Measurements from ENCODE around the gene NIP7. TPM values are rescaled to one million over a fixed set of nuclear protein-coding genes. Genes with fewer than 3 reads are reported as not detected.

The NIP7 gene
- total and polyA plus RNA-seq, 2 experiments from 2014 or later: 30.4 to 47.4 TPM

DNA sequence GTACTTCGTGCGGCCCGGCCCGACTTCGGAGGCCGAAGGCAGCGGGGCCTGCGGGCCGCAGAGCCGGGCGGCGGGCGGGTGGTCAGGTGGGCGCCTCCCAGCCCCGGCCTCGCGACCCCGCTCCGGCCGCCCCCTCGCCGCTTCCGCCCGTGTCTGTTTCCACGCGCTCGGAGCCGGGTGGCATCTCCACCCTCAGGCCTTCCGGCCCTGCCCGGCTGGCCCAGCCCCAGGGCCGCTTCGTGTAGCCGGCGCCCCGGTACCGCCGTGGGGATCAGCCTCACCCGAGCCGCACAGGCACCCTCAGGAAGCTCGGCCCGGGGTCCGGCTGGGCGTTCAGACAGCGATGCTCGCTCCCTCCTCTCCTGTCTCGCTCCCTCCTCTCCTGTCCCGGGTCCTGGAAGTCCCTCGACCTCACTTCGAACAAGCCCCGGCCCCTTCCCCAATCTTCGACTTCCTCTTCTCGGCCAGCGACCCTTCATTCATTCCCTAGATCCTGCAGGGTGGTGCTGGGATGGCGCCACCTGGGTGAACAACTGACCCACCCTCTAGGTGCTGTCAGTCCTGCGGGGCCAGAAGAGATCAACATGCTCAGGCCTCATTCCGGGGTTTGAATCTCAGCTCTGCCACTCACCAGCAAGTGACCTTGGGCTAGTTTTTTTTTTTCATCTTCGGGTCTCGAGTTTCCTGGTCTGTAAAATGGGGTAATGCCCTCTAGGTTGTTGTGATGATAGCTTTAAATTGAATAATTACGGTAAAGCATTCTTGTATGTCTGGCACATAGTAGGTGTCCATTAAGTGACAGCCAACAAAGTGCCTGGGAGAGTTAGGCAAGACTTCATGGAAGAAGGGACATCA, 27.8 kb upstream of the NIP7 start (continued):
- TF ChIP-seq, protein P1, sequence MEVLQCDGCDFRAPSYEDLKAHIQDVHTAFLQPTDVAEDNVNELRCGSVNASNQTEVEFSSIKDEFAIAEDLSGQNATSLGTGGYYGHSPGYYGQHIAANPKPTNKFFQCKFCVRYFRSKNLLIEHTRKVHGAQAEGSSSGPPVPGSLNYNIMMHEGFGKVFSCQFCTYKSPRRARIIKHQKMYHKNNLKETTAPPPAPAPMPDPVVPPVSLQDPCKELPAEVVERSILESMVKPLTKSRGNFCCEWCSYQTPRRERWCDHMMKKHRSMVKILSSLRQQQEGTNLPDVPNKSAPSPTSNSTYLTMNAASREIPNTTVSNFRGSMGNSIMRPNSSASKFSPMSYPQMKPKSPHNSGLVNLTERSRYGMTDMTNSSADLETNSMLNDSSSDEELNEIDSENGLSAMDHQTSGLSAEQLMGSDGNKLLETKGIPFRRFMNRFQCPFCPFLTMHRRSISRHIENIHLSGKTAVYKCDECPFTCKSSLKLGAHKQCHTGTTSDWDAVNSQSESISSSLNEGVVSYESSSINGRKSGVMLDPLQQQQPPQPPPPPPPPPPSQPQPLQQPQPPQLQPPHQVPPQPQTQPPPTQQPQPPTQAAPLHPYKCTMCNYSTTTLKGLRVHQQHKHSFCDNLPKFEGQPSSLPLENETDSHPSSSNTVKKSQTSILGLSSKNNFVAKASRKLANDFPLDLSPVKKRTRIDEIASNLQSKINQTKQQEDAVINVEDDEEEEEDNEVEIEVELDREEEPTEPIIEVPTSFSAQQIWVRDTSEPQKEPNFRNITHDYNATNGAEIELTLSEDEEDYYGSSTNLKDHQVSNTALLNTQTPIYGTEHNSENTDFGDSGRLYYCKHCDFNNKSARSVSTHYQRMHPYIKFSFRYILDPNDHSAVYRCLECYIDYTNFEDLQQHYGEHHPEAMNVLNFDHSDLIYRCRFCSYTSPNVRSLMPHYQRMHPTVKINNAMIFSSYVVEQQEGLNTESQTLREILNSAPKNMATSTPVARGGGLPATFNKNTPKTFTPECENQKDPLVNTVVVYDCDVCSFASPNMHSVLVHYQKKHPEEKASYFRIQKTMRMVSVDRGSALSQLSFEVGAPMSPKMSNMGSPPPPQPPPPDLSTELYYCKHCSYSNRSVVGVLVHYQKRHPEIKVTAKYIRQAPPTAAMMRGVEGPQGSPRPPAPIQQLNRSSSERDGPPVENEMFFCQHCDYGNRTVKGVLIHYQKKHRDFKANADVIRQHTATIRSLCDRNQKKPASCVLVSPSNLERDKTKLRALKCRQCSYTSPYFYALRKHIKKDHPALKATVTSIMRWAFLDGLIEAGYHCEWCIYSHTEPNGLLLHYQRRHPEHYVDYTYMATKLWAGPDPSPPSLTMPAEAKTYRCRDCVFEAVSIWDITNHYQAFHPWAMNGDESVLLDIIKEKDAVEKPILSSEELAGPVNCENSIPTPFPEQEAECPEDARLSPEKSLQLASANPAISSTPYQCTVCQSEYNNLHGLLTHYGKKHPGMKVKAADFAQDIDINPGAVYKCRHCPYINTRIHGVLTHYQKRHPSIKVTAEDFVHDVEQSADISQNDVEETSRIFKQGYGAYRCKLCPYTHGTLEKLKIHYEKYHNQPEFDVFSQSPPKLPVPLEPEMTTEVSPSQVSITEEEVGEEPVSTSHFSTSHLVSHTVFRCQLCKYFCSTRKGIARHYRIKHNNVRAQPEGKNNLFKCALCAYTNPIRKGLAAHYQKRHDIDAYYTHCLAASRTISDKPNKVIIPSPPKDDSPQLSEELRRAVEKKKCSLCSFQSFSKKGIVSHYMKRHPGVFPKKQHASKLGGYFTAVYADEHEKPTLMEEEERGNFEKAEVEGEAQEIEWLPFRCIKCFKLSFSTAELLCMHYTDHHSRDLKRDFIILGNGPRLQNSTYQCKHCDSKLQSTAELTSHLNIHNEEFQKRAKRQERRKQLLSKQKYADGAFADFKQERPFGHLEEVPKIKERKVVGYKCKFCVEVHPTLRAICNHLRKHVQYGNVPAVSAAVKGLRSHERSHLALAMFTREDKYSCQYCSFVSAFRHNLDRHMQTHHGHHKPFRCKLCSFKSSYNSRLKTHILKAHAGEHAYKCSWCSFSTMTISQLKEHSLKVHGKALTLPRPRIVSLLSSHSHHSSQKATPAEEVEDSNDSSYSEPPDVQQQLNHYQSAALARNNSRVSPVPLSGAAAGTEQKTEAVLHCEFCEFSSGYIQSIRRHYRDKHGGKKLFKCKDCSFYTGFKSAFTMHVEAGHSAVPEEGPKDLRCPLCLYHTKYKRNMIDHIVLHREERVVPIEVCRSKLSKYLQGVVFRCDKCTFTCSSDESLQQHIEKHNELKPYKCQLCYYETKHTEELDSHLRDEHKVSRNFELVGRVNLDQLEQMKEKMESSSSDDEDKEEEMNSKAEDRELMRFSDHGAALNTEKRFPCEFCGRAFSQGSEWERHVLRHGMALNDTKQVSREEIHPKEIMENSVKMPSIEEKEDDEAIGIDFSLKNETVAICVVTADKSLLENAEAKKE (CRISPR knock-in tag; IDR thresholded peaks at IDR 0.05): no peak
- TF ChIP-seq, protein P2, sequence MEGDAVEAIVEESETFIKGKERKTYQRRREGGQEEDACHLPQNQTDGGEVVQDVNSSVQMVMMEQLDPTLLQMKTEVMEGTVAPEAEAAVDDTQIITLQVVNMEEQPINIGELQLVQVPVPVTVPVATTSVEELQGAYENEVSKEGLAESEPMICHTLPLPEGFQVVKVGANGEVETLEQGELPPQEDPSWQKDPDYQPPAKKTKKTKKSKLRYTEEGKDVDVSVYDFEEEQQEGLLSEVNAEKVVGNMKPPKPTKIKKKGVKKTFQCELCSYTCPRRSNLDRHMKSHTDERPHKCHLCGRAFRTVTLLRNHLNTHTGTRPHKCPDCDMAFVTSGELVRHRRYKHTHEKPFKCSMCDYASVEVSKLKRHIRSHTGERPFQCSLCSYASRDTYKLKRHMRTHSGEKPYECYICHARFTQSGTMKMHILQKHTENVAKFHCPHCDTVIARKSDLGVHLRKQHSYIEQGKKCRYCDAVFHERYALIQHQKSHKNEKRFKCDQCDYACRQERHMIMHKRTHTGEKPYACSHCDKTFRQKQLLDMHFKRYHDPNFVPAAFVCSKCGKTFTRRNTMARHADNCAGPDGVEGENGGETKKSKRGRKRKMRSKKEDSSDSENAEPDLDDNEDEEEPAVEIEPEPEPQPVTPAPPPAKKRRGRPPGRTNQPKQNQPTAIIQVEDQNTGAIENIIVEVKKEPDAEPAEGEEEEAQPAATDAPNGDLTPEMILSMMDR (conservative IDR thresholded peaks at IDR 0.05; ENCODE audit: low read depth in 2 of 2): peak; percentile 23 to 60; a peak in 2 of 4 replicates
- no peak for TF ChIP-seq NANOG (IDR thresholded peaks at IDR 0.05; ENCODE audit: borderline replicate concordance)
- no peak for TF ChIP-seq EZH2phosphoT487 (IDR thresholded peaks at IDR 0.05; ENCODE audit: unreplicated experiment)

DNA sequence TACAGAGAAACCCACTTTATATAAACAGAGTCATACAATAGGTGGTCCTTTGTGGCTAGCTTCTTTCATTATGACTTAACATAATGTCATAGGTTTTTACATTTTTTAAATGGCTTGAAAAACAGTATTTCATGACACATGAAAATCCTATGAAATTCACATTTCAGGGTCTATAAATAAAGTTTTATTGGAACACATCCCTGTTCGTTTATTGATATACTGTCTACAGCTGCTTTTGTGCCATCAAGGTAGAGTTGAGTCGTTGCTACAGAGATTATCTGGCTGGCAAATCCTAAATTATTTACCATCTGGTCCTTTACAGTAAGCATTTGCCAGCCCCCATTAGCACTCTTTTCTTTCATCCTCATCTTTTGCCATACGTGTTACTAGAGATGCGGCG, 26.1 kb upstream of the NIP7 start:
- H3K4me1 Mint-ChIP-seq: peaks cover 5% of the 10 kb centered on the region
- DNase-seq (ENCODE audit: low spot score): no peak
- Histone ChIP-seq H3K36me3 (ENCODE audit: insufficient read depth) (no peaks in the 10 kb centered on the region; the same call in 1 of the 2 replicates), H3K79me2 (replicated peaks; ENCODE audit: insufficient read depth) (peaks cover 26% of the 10 kb centered on the region), H3F3A (replicated peaks; ENCODE audit: low read depth) (peaks cover 5% of the 10 kb centered on the region; the same call in 1 of the 2 replicates), H3K4me3 (no peak overlapping the region), H3K4me1 (ENCODE audit: insufficient read depth) (0 out of 2 replicates have a peak, but pooled peaks cover 3% of the 10 kb centered on the region), H3K9me2 (ENCODE audit: insufficient read depth) (no peaks in the 10 kb centered on the region), H3K27me3 (ENCODE audit: insufficient read depth) (no peaks in the 10 kb centered on the region), H3K4me2 (no peak overlapping the region), H2AFZ (no peak overlapping the region), H3K27ac (ENCODE audit: low read depth) (no peak overlapping the region), H4K20me1 (replicated peaks; ENCODE audit: insufficient read depth) (peaks cover 18% of the 10 kb centered on the region)
- H3K27me3 Mint-ChIP-seq (ENCODE audit: insufficient read depth, low read depth, poor library complexity): peaks cover 11% of the 10 kb centered on the region
- ATAC-seq: no peak
- no peak overlapping the region for H3K27ac Mint-ChIP-seq
- H3K4me3 Mint-ChIP-seq: no peak overlapping the region
- H3K9me3 Mint-ChIP-seq: no peaks in the 10 kb centered on the region
- peaks cover 32% of the 10 kb centered on the region for H3K36me3 Mint-ChIP-seq (ENCODE audit: low read depth)
- TF ChIP-seq, protein P3, sequence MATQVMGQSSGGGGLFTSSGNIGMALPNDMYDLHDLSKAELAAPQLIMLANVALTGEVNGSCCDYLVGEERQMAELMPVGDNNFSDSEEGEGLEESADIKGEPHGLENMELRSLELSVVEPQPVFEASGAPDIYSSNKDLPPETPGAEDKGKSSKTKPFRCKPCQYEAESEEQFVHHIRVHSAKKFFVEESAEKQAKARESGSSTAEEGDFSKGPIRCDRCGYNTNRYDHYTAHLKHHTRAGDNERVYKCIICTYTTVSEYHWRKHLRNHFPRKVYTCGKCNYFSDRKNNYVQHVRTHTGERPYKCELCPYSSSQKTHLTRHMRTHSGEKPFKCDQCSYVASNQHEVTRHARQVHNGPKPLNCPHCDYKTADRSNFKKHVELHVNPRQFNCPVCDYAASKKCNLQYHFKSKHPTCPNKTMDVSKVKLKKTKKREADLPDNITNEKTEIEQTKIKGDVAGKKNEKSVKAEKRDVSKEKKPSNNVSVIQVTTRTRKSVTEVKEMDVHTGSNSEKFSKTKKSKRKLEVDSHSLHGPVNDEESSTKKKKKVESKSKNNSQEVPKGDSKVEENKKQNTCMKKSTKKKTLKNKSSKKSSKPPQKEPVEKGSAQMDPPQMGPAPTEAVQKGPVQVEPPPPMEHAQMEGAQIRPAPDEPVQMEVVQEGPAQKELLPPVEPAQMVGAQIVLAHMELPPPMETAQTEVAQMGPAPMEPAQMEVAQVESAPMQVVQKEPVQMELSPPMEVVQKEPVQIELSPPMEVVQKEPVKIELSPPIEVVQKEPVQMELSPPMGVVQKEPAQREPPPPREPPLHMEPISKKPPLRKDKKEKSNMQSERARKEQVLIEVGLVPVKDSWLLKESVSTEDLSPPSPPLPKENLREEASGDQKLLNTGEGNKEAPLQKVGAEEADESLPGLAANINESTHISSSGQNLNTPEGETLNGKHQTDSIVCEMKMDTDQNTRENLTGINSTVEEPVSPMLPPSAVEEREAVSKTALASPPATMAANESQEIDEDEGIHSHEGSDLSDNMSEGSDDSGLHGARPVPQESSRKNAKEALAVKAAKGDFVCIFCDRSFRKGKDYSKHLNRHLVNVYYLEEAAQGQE (IDR thresholded peaks at IDR 0.05; ENCODE audit: unreplicated experiment): no peak
- no peak for TF ChIP-seq POLR2AphosphoS5 (IDR thresholded peaks at IDR 0.05; ENCODE audit: low read depth)
- no peak for TF ChIP-seq NANOG (IDR thresholded peaks at IDR 0.05; ENCODE audit: borderline replicate concordance)
- TF ChIP-seq, protein P4, sequence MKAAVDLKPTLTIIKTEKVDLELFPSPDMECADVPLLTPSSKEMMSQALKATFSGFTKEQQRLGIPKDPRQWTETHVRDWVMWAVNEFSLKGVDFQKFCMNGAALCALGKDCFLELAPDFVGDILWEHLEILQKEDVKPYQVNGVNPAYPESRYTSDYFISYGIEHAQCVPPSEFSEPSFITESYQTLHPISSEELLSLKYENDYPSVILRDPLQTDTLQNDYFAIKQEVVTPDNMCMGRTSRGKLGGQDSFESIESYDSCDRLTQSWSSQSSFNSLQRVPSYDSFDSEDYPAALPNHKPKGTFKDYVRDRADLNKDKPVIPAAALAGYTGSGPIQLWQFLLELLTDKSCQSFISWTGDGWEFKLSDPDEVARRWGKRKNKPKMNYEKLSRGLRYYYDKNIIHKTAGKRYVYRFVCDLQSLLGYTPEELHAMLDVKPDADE (IDR thresholded peaks at IDR 0.05): no peak
- TF ChIP-seq ZNF114 (CRISPR knock-in tag; IDR thresholded peaks at IDR 0.05): no peak
- TF ChIP-seq CREB1 (CRISPR knock-in tag; IDR thresholded peaks at IDR 0.05; ENCODE audit: low read depth): no peak
